GM12865 (cell line): ENCODE measurements around the gene INHBE.
"Not testable (repeated sequence)": the region's sequence is repeated elsewhere in the genome, so short reads cannot be mapped to it uniquely, and the experiment has no call there.

Experiments
- DNase-seq: peaks from one replicate; pipeline ENCODE4 v3.0.0; 2010; ENCODE audit warnings: low read depth
- H3K4me3 ChIP-seq: 2 replicates; pipeline ENCODE4 v1.5.1; 2011; ENCODE audit warnings: mild to moderate bottlenecking, low read depth, low read length, control low read depth
- CTCF ChIP-seq: IDR thresholded peaks from 2 replicates; pipeline ENCODE4 v1.5.1; 2011; ENCODE audit warnings: low read length, control low read depth, low read depth, inconsistent platforms; ENCODE audit not compliant: insufficient read depth; ENCODE audit errors: missing control alignments

Gene INHBE

GRCh38 chr12:57431654-57432188, 23.4 kb upstream of the INHBE start:
- DNase-seq: no peak
- H3K4me3 ChIP-seq: peak overlapping the region; percentile 96
- no peak for TF ChIP-seq CTCF

- DNase-seq: no peak
- TF ChIP-seq CTCF: no peak
- no peak overlapping the region for H3K4me3 ChIP-seq
Observed at GRCh38 chr12:57433370-57433769, 21.7 kb upstream of the INHBE start.

- TF ChIP-seq CTCF: no peak
- H3K4me3 ChIP-seq: no peak within 1 kb of the TSS
- DNase-seq: no peak
Observed at GRCh38 chr12:57434517-57435223, 20.4 kb upstream of the INHBE start, which contains the start of gene INHBC. TSS of gene INHBC (plus strand) at chr12:57434784. CDS start at chr12:57434887, 103 bp downstream.

GRCh38 chr12:57435293-57435692, 19.8 kb upstream of the INHBE start:
- no peak overlapping the region for H3K4me3 ChIP-seq
- DNase-seq: no peak
- no peak for TF ChIP-seq CTCF

- no peak for DNase-seq
- H3K4me3 ChIP-seq: no peak overlapping the region
- TF ChIP-seq CTCF: no peak
Observed at GRCh38 chr12:57438400-57438799, 16.7 kb upstream of the INHBE start.

- H3K4me3 ChIP-seq: no peak overlapping the region
- DNase-seq: no peak
- TF ChIP-seq CTCF: no peak
Observed at GRCh38 chr12:57439762-57440266, 15.3 kb upstream of the INHBE start.

- H3K4me3 ChIP-seq, DNase-seq: not testable (repeated sequence)
Observed at GRCh38 chr12:57441393-57441792, 13.7 kb upstream of the INHBE start.
